OCI-LY3 (cell line): ENCODE measurements around the gene RILPL2.

ENCODE experiments used
- CTCF ChIP-seq: fragments of 200-600, 300-600 bp; sonication (generic); IDR thresholded peaks from 2 replicates; pipeline ENCODE4 v1.5.1; 2014; ENCODE audit warnings: antibody characterized with exemption, low read length, low read depth
- EZH2phosphoT487 ChIP-seq: fragments of 200-600 bp; shearing (Covaris generic); IDR thresholded peaks from 2 replicates; pipeline ENCODE4 v1.6.1; 2018; ENCODE audit warnings: antibody characterized with exemption, mixed run types, low read depth

- TF ChIP-seq CTCF (no peak), EZH2phosphoT487 (no peak)
Measured at GRCh38 chr12:123396543-123396942, 39.9 kb downstream of the RILPL2 start.
